Hepatocyte (in vitro differentiated cells): ENCODE data around the gene LCLAT1. TPM values are rescaled to one million over a fixed set of nuclear protein-coding genes. Genes with fewer than 3 reads are reported as not detected.

Source experiments
- DNase-seq: peaks from one replicate; pipeline ENCODE4 v3.0.0-alpha.2; 2016; ENCODE audit warnings: low spot score
- H2AFZ ChIP-seq: fragments of 200-600 bp; sonication (generic); 2 replicates; pipeline ENCODE4 v1.6.0; 2016; ENCODE audit warnings: antibody characterized with exemption, mild to moderate bottlenecking
- H3K27ac ChIP-seq: fragments of 200-600 bp; sonication (generic); 2 replicates; pipeline ENCODE4 v1.5.1; 2016; ENCODE audit warnings: mild to moderate bottlenecking
- H3K27me3 ChIP-seq: fragments of 200-600 bp; sonication (generic); 2 replicates; pipeline ENCODE4 v1.6.1; 2016
- H3K36me3 ChIP-seq: fragments of 200-600 bp; sonication (generic); replicated peaks from 2 replicates; pipeline ENCODE4 v1.5.1; 2016; ENCODE audit warnings: low read depth; ENCODE audit not compliant: insufficient read depth
- H3K4me1 ChIP-seq: fragments of 200-600 bp; sonication (generic); 2 replicates; pipeline ENCODE4 v1.5.1; 2016; ENCODE audit warnings: mild to moderate bottlenecking, moderate library complexity; ENCODE audit not compliant: insufficient read depth
- H3K4me2 ChIP-seq: fragments of 200-600 bp; sonication (generic); 2 replicates; pipeline ENCODE4 v1.6.0; 2016
- H3K4me3 ChIP-seq: fragments of 200-600 bp; sonication (generic); 2 replicates; pipeline ENCODE4 v1.5.1; 2016; ENCODE audit warnings: mild to moderate bottlenecking
- H3K79me2 ChIP-seq: fragments of 200-600 bp; sonication (generic); 2 replicates; pipeline ENCODE4 v1.6.0; 2017; ENCODE audit warnings: mild to moderate bottlenecking
- H3K9me2 ChIP-seq: fragments of 200-600 bp; sonication (generic); replicated peaks from 2 replicates; pipeline ENCODE4 v1.6.0; 2017; ENCODE audit warnings: mild to moderate bottlenecking; ENCODE audit not compliant: insufficient read depth
- H3K9me3 ChIP-seq: fragments of 200-600 bp; sonication (generic); 2 replicates; pipeline ENCODE4 v1.5.1; 2016; ENCODE audit warnings: low read depth, mild to moderate bottlenecking
- H4K20me1 ChIP-seq: fragments of 200-600 bp; sonication (generic); 2 replicates; pipeline ENCODE4 v1.6.0; 2016; ENCODE audit warnings: mild to moderate bottlenecking; ENCODE audit not compliant: insufficient read depth, poor library complexity, severe bottlenecking
- CTCF ChIP-seq: fragments of 200-600 bp; sonication (generic); IDR thresholded peaks from 2 replicates; pipeline ENCODE4 v1.5.1; 2016; ENCODE audit warnings: antibody characterized with exemption, mild to moderate bottlenecking; ENCODE audit not compliant: poor library complexity
- EZH2 ChIP-seq: fragments of 200-600 bp; sonication (generic); IDR thresholded peaks from 2 replicates; pipeline ENCODE4 v1.6.1; 2016; ENCODE audit warnings: antibody characterized with exemption, mild to moderate bottlenecking, borderline replicate concordance
- EZH2phosphoT487 ChIP-seq: fragments of 200-600 bp; sonication (generic); IDR thresholded peaks from one replicate; pipeline ENCODE4 v1.6.1; 2018; ENCODE audit warnings: antibody characterized with exemption, mild to moderate bottlenecking, low read depth, moderate library complexity; ENCODE audit not compliant: unreplicated experiment, severe bottlenecking
- WGBS: methylation state at CpG from one replicate; pipeline ENCODE4 v1.1.6; 2016; ENCODE audit warnings: low lambda C conversion rate; ENCODE audit errors: missing lambda C conversion rate; 5-methylcytosine and 5-hydroxymethylcytosine counted together
- polyA plus RNA-seq: library from polyadenylated mRNA; unstranded; fragments of >200 nt; fragmentation: Nextera tagmentation; extraction: Ambion mirVana; gene quantifications from 2 replicates; pipeline ENCODE4 v1.2.1, GENCODE V29; 2016
- total RNA-seq: library from RNA; depleted of rRNA; stranded (reverse); fragments of >200 nt; gene quantifications from 2 replicates; pipeline ENCODE4 v1.2.3, GENCODE V29; 2014

The LCLAT1 gene
- total and polyA plus RNA-seq, 2 experiments from 2014 or later: 10.1 to 15.4 TPM

- TF ChIP-seq CTCF: no peak
- TF ChIP-seq EZH2: no peak
- no peak for TF ChIP-seq EZH2phosphoT487
- H3K79me2 ChIP-seq: no peaks in the 10 kb centered on the region
- DNase-seq: no peak
- H3K27me3 ChIP-seq: no peaks in the 10 kb centered on the region
- no peaks in the 10 kb centered on the region for H3K9me3 ChIP-seq
- H3K36me3 ChIP-seq: no peaks in the 10 kb centered on the region
- H3K4me2 ChIP-seq: no peak overlapping the region
- H3K9me2 ChIP-seq: no peaks in the 10 kb centered on the region
- H2AFZ ChIP-seq: no peak overlapping the region
- WGBS: 63% methylated on average over 2 of the region's 2 CpGs
- peaks cover 18% of the 10 kb centered on the region for H3K4me1 ChIP-seq
- peak overlapping the region; percentile 69 for H3K27ac ChIP-seq
- no peak overlapping the region for H3K4me3 ChIP-seq
- no peaks in the 10 kb centered on the region for H4K20me1 ChIP-seq
Observed at GRCh38 chr2:30410217-30410616, 36.8 kb upstream of the LCLAT1 start.

- no peaks in the 10 kb centered on the region for H3K79me2 ChIP-seq
- peak; percentile 38 for DNase-seq
- H3K27ac ChIP-seq: peak overlapping the region; percentile 69
- no peak overlapping the region for H2AFZ ChIP-seq
- peaks cover 14% of the 10 kb centered on the region for H3K4me1 ChIP-seq
- H3K4me2 ChIP-seq: peak overlapping the region; percentile 9
- TF ChIP-seq EZH2phosphoT487 (no peak), EZH2 (no peak), CTCF (no peak)
- H3K9me2 ChIP-seq: no peaks in the 10 kb centered on the region
- no peak overlapping the region for H3K4me3 ChIP-seq
- 50% methylated on average over 8 of the region's 8 CpGs for WGBS
- H4K20me1 ChIP-seq: no peaks in the 10 kb centered on the region
- H3K36me3 ChIP-seq: no peaks in the 10 kb centered on the region
- no peaks in the 10 kb centered on the region for H3K9me3 ChIP-seq
- H3K27me3 ChIP-seq: no peaks in the 10 kb centered on the region
Observed at GRCh38 chr2:30412047-30412683, 34.9 kb upstream of the LCLAT1 start.

GRCh38 chr2:30412684-30413570 is 34.1 kb upstream of the LCLAT1 start:
- H3K9me2 ChIP-seq: no peaks in the 10 kb centered on the region
- no peaks in the 10 kb centered on the region for H3K79me2 ChIP-seq
- peak overlapping the region; percentile 23 for H3K4me2 ChIP-seq
- no peaks in the 10 kb centered on the region for H3K36me3 ChIP-seq
- peaks cover 17% of the 10 kb centered on the region for H3K4me1 ChIP-seq
- no peaks in the 10 kb centered on the region for H3K27me3 ChIP-seq
- H2AFZ ChIP-seq: no peak overlapping the region
- no peak for TF ChIP-seq EZH2phosphoT487
- TF ChIP-seq CTCF: no peak
- peak overlapping the region; percentile 69 for H3K27ac ChIP-seq
- H3K4me3 ChIP-seq: no peak overlapping the region
- no peaks in the 10 kb centered on the region for H4K20me1 ChIP-seq
- 41% methylated on average over 7 of the region's 7 CpGs for WGBS
- peak; percentile 49 for DNase-seq
- H3K9me3 ChIP-seq: no peaks in the 10 kb centered on the region
